GM10266 (cell line): ENCODE measurements around the gene CREG1.
A peak's percentile ranks its signal among the peaks of the same experiment; 100 is the strongest.
"Not testable (repeated sequence)": the region's sequence is repeated elsewhere in the genome, so short reads cannot be mapped to it uniquely, and the experiment has no call there.

Source experiments
- DNase-seq: peaks from one replicate; pipeline ENCODE4 v3.0.0; 2012; ENCODE audit errors: extremely low spot score
- CTCF ChIP-seq: IDR thresholded peaks from 2 replicates; pipeline ENCODE4 v1.5.1; 2012; ENCODE audit warnings: mild to moderate bottlenecking, low read depth; ENCODE audit not compliant: control insufficient read depth, insufficient read depth; ENCODE audit errors: missing control alignments

Gene CREG1

GRCh38 chr1:167564612-167565270 is 11.2 kb upstream of the CREG1 start:
- DNase-seq = no peak
- TF ChIP-seq CTCF = no peak

- no peak for TF ChIP-seq CTCF
- DNase-seq = no peak
Measured at GRCh38 chr1:167563579-167564246, 10.2 kb upstream of the CREG1 start.

- TF ChIP-seq CTCF = no peak
- DNase-seq = no peak
Measured at GRCh38 chr1:167562702-167563101, 9.1 kb upstream of the CREG1 start.

- no peak for DNase-seq
- TF ChIP-seq CTCF = no peak
Measured at GRCh38 chr1:167561753-167562152, 8.2 kb upstream of the CREG1 start.

- DNase-seq = peak; percentile 77
- peak; percentile 89 for TF ChIP-seq CTCF
Measured at GRCh38 chr1:167555971-167556714, 2.6 kb upstream of the CREG1 start.

GRCh38 chr1:167555072-167555471 is 1.5 kb upstream of the CREG1 start:
- DNase-seq = not testable (repeated sequence)

- peak; percentile 37 for DNase-seq
- TF ChIP-seq CTCF = no peak
Measured at GRCh38 chr1:167554028-167554779, 642 bp upstream of the CREG1 start.
